GM21825 (cell line): ENCODE results near the gene ZACN.
"Not testable (repeated sequence)": the region's sequence is repeated elsewhere in the genome, so short reads cannot be mapped to it uniquely, and the experiment has no call there.

Source experiments
- ATAC-seq: cut with Tn5 transposase; IDR thresholded peaks from one replicate; pipeline ENCODE4 v1.9.1; 2021; ENCODE audit warnings: mild to moderate bottlenecking, moderate library complexity; ENCODE audit not compliant: unreplicated experiment

Gene ZACN

GRCh38 chr17:76053246-76054111 lies 25.5 kb upstream of the ZACN start:
- no peak for ATAC-seq

GRCh38 chr17:76054112-76054476 lies 24.9 kb upstream of the ZACN start:
- ATAC-seq: no peak

GRCh38 chr17:76056882-76057281 lies 22.1 kb upstream of the ZACN start:
- ATAC-seq: no peak

GRCh38 chr17:76058264-76058663 lies 20.7 kb upstream of the ZACN start:
- not testable (repeated sequence) for ATAC-seq

GRCh38 chr17:76063875-76064546 lies 15.0 kb upstream of the ZACN start:
- ATAC-seq: no peak

- no peak for ATAC-seq
Measured at GRCh38 chr17:76065775-76066174, 13.2 kb upstream of the ZACN start.

- no peak for ATAC-seq
Measured at GRCh38 chr17:76071531-76072147, 7.3 kb upstream of the ZACN start.

GRCh38 chr17:76072148-76072858 lies 6.7 kb upstream of the ZACN start, which contains the start of gene SRP68:
SRP68 (minus strand) TSS chr17:76072517; CDS start chr17:76072491, 26 bp downstream.
- peak; percentile 91 for ATAC-seq

GRCh38 chr17:76074390-76075363 lies 4.3 kb upstream of the ZACN start, which contains the start of gene GALR2:
GALR2 (plus strand) TSS chr17:76074781; CDS start chr17:76074884, 103 bp downstream.
- no peak for ATAC-seq

GRCh38 chr17:76075364-76076145 lies 3.4 kb upstream of the ZACN start:
- no peak for ATAC-seq

GRCh38 chr17:76076146-76076764 lies 2.7 kb upstream of the ZACN start:
- ATAC-seq: no peak

- ATAC-seq: no peak
Measured at GRCh38 chr17:76076765-76077583, 2.0 kb upstream of the ZACN start.

- no peak for ATAC-seq
Measured at GRCh38 chr17:76077584-76078110, 1.3 kb upstream of the ZACN start.

- ATAC-seq: not testable (repeated sequence)
Measured at GRCh38 chr17:76078370-76078769, 612 bp upstream of the ZACN start.

GRCh38 chr17:76079535-76079955 lies 563 bp downstream of the ZACN start:
- no peak for ATAC-seq

- no peak for ATAC-seq
Measured at GRCh38 chr17:76079956-76080767, 1.2 kb downstream of the ZACN start.
